Left renal cortex interstitium (tissue), 4 donors: ENCODE results near the gene CD180. TPM values are rescaled to one million over a fixed set of nuclear protein-coding genes. Genes with fewer than 3 reads are reported as not detected.
A peak's percentile ranks its signal among the peaks of the same experiment; 100 is the strongest.
"Not testable (repeated sequence)": the region's sequence is repeated elsewhere in the genome, so short reads cannot be mapped to it uniquely, and the experiment has no call there.

ENCODE experiments used
- DNase-seq, 4 donors: peaks; one replicate each; pipeline ENCODE4 v3.0.0-alpha.2; 2013; ENCODE audit warnings: low read depth in 4 of 4, low spot score in 2 of 4, missing footprints in 1 of 4
- polyA plus RNA-seq, 4 donors: library from polyadenylated mRNA; unstranded; fragments of 120-200 nt; gene quantifications; one replicate each; pipeline ENCODE4 v1.2.1, GENCODE V29; 2013; ENCODE audit not compliant: insufficient read length in 4 of 4

The CD180 gene
- polyA plus RNA-seq, 4 donors: 0.21 to 0.87 (median 0.77) TPM

DNA sequence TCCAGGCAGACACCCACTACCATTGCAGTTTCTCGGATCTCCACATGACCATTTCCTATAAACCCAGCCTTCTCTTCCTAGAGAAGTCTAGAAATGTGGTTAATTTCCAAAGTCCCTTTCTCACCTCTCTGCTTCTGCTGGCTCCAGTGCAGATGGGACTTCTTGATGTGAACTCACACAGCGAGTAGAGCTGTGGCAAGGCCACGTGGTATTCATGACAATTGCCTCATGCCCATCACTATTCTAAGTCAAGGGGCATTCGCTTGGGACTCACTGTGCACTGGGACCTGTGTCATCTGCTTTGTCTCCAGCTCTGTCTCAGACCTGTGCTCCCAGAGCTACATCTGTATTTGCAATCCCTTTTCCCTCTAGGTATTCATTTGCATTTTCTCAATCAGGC, 6.2 kb downstream of the CD180 start:
- DNase-seq: no peak

DNA sequence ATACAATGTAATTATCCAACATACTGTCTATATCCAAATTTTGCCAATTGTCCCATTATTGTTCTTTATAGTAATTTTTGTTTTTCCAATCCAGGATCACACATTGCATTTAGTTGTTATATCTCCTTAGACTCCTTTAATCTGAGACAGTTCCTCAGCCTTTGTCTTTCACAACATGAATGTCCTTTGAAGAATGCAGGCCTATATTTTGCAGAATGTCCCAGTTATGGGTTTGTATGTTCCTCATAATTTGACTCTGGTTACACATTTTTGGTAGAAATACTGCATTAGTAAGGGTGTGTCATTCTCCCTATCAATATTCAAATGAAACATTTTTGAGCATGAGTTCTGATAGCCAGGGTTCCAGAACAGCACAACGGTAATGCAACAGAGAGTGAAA, 6.7 kb downstream of the CD180 start:
- DNase-seq: no peak

GRCh38 chr5:67189079-67189354, 7.6 kb downstream of the CD180 start:
- DNase-seq: no peak

DNA sequence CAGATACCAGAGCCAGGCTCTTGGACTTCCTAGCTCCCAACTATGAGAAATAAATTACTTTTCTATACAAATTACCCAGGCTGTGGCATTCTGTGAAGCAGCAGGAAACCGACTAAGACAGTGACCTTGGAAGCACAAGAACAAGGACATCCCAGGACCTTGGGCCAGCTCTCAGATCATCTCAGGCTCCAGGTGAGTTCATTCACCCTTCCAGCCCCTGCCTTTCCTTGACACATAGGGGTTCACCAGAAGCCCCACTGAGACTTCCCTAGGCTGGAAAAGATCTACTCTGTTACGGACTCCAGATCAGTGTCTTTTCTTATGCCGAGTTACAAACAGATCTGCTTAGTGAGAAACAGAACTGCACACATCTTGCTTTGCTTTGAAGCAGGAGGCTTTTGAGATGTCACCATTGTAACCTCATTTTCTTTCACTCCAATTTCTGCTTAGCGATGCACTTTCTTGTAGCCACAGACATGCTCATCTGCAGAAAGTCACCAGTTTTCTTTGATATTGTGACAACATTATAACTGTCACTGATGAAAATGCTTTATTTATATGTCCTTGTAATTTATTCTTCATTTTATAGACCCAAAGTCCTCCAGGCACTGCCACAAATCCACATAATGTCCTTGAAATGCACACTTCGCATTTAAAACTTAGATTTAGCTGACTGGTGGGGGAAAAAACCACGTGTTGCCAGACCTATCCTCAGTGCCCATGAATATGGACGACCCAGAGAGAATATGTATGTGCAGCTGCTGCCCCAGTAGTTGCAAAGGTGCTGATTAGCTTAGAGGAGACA, 8.1 kb downstream of the CD180 start:
- no peak for DNase-seq

- no peak for DNase-seq
Observed at GRCh38 chr5:67187006-67187715, 9.4 kb downstream of the CD180 start.

GRCh38 chr5:67183859-67184258, 12.7 kb downstream of the CD180 start:
- no peak for DNase-seq

DNA sequence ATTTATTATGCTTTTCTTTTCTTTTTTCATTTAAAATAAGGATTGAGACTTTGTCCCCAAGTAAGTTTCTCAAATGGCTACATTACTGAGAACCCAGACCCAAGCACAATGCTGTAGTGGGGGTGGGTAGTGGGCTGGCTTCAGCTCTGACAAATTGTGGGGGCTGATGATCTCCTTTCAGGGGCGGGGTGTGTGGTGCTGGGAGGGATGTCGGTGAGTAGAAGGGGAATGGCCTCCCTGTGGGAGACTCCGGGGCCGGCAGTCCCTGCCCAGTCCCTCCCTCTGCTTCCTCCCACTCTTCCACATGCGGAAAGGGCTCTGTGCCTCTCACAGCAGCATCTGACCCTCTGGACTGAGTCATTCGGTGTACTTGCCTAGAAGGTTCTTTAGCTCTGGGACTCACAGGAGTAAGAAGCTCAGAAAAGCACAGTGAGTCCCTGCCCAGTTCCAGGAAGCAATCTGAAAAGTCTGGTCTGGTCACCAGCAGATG, 14.3 kb downstream of the CD180 start:
- no peak for DNase-seq

GRCh38 chr5:67181648-67182221, 14.9 kb downstream of the CD180 start:
- peak in 1 of 4 donors; percentile 53 for DNase-seq

- no peak for DNase-seq
Observed at GRCh38 chr5:67179697-67180361, 16.8 kb downstream of the CD180 start.

- DNase-seq: no peak
Observed at GRCh38 chr5:67178966-67179365, 17.6 kb downstream of the CD180 start.

- no peak for DNase-seq
Observed at GRCh38 chr5:67178085-67178484, 18.5 kb downstream of the CD180 start.

- DNase-seq: no peak
Observed at GRCh38 chr5:67176936-67177335, 19.7 kb downstream of the CD180 start.

GRCh38 chr5:67173959-67174358, 22.6 kb downstream of the CD180 start:
- no peak for DNase-seq

GRCh38 chr5:67173351-67173750, 23.2 kb downstream of the CD180 start:
- not testable (repeated sequence) for DNase-seq

GRCh38 chr5:67170767-67171166, 25.8 kb downstream of the CD180 start:
- DNase-seq: no peak

DNA sequence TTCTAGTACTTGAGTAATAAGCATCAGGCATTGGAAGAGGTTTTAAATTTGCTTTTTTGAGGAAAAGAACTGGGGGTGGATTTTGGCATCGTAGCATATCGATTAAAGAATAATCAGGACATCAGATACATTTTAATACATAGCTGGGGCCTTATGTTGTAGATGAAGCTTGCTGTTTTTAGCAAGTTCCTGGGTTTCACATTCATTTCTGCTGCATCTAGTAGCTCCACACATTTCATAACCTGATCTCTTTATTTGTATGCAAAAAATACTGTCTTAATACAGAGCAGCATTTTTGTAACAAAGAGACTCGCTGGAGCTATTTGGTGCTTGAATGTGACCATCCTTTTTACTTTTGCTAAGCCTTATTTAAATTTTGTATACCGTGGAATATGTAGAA, 28.5 kb downstream of the CD180 start:
- DNase-seq: no peak

- DNase-seq: no peak
Observed at GRCh38 chr5:67166460-67167285, 29.9 kb downstream of the CD180 start.

DNA sequence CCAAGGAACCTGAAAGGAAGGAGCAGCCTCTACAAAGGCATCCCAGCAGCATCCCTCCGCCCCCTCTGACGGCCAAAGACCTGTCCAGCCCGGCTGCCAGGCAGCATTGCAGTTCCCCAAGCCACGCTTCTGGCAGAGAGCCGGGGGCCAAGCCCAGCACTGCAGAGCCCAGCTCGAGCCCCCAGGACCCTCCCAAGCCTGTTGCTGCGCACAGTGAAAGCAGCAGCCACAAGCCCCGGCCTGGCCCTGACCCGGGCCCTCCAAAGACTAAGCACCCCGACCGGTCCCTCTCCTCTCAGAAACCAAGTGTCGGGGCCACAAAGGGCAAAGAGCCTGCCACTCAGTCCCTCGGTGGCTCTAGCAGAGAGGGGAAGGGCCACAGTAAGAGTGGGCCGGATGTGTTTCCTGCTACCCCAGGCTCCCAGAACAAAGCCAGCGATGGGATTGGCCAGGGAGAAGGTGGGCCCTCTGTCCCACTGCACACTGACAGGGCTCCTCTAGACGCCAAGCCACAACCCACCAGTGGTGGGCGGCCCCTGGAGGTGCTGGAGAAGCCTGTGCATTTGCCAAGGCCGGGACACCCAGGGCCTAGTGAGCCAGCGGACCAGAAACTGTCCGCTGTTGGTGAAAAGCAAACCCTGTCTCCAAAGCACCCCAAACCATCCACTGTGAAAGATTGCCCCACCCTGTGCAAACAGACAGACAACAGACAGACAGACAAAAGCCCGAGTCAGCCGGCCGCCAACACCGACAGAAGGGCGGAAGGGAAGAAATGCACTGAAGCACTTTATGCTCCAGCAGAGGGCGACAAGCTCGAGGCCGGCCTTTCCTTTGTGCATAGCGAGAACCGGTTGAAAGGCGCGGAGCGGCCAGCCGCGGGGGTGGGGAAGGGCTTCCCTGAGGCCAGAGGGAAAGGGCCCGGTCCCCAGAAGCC, 30.8 kb downstream of the CD180 start:
- DNase-seq: peak; percentile 55 to 80 (median 68)

DNA sequence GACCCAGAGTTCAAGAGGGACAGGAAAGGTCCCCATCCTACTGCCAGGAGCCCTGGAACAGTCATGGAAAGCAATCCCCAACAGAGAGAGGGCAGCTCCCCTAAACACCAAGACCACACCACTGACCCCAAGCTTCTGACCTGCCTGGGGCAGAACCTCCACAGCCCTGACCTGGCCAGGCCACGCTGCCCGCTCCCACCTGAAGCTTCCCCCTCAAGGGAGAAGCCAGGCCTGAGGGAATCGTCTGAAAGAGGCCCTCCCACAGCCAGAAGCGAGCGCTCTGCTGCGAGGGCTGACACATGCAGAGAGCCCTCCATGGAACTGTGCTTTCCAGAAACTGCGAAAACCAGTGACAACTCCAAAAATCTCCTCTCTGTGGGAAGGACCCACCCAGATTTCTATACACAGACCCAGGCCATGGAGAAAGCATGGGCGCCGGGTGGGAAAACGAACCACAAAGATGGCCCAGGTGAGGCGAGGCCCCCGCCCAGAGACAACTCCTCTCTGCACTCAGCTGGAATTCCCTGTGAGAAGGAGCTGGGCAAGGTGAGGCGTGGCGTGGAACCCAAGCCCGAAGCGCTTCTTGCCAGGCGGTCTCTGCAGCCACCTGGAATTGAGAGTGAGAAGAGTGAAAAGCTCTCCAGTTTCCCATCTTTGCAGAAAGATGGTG, 31.6 kb downstream of the CD180 start:
- DNase-seq: no peak
